HG03442 (cell line): Measurements from ENCODE around the gene UBASH3A.

Source experiments
- ATAC-seq: cut with Tn5 transposase; IDR thresholded peaks from one replicate; pipeline ENCODE4 v1.9.1; 2021; ENCODE audit warnings: mild to moderate bottlenecking, moderate library complexity; ENCODE audit not compliant: unreplicated experiment

Gene UBASH3A

GRCh38 chr21:42409366-42409765 lies 5.7 kb downstream of the UBASH3A start:
- ATAC-seq: no peak

DNA sequence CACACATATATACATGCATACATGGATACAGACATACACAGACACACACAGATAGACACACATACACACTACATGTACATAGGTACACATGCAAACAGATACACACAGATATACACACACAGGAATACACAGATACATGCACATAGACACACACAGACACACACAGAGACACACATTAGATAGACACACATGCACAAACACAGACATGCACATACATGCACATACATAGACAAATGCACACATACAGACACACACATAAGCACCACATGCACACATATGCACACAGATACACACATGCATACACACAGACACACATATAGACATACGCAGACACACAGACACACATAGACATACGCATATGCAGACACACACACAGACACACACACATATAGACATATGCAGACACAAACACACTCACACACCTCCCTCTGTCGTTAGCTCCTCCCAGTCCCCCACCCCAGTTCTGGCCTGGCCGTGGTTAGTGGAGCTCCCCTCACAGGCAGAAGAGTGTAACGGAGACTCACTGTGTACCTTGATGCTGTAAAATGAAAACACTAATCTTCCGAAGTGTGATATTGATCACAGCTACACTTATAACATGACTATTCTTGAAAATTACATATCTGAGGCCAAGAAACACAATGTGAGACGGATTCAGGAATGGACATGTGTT lies 7.6 kb downstream of the UBASH3A start:
- ATAC-seq: no peak

- no peak for ATAC-seq
Observed at GRCh38 chr21:42411891-42412635, 8.4 kb downstream of the UBASH3A start.

DNA sequence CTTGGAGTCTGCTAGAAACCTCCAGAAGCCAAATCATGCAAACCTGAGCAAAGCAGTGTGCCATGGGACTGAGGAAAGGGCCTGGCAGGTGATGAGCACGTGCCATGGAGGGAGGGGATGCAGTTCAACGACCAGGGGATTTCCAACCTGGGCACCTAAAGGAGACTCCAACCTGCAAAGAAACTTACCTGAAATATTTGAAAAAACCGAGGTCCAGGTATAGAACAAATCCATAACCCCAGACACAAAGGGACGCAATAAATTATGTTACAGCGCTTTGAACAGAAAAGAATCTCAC lies 8.9 kb downstream of the UBASH3A start:
- no peak for ATAC-seq

DNA sequence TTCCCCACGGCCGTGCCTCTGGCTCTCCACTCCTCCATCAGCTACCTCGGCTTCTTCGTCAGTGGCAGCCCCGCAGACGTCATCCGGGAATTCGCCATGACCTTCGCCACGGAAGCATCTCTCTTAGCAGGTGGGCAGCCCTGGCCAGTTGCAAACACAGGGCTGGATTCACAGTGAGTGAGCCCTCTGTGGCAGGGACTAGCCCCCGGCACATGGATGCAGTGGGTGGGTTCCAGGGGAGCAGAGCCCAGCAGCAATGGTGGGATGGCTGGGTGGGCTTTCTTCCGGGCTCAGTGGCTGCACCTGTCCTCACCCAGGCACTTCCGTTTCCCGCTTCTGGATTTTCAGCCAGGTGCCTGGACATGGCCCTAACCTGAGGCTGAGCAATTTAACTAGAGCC lies 9.4 kb downstream of the UBASH3A start:
- ATAC-seq: no peak

- no peak for ATAC-seq
Observed at GRCh38 chr21:42413500-42413899, 9.8 kb downstream of the UBASH3A start.

DNA sequence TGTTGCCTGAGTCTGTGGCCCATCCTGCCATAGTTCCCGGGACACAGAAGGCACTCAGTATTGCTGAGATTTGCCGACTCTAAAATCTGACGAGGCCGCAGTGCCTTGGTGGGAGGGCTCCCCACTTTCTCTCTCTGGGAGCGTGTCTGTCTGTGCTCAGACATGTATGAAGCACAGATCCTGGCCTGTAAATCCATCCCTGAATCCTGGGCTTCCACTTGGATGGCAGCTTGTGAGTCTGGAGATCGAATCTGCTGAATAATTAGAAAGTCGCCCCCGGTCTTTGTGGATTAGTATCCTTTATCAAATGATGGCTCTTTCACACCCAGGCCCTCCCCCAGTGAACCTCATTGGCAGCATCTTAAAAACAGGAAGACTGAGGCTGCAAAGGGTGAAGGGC lies 10.4 kb downstream of the UBASH3A start:
- ATAC-seq: no peak

DNA sequence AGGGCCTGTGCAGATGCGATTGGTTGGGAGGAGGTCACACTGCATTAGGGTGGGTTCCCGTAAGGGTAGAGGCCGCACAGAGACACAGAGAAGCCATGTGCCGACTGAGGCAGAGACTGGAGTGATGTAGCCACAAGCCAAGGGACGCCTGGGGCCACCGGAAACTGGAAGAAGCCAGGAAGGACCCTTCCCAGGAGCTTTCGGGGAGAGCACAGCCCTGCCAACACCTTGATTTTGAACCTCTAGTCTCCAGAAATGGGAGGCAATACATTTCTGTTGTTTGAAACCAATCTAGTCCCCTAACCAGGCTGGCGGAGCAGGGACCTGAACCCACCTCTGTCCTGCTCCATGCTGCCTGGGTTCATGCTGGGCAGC lies 10.8 kb downstream of the UBASH3A start:
- ATAC-seq: no peak

DNA sequence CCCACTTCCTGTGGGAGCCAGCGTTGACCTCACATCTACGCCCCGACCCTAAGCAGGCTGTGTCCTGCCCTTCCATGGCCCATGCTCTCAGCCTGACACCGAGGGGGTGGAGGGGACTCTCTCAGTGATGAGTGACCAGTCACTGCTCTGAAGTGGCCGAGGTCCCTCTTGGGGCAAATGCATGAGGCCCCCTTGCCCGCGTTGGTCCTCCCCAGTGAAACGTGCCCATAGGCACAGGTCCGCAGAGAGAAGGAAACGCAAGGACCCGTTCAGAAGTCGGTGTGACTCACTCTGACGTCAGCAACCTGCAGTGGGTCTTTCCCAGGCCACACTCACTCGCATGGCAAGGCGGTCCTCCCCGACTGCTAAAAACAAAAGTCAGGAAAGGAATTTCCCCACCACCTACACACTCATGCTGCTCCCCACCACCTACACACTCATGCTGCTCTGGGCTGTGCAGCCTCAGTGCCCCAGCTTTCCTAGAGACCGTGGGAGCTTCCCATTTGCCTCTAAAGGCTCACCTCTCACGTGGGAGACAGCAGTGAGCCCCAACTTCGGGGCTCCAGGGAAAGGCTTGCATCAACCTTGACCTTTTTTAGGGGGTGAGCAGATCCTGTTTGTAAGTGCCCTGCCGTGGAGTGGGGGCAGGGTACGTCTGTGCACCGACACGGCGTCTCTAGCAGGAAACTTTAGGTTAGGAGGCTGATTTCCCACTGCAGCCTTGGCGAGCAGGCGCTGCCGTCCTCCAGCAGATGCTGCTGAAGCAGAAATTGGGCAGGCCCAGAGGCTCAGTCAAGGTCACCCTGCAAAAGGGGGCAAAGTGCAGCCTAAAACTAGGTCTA lies 11.4 kb downstream of the UBASH3A start:
- peak; percentile 64 for ATAC-seq

DNA sequence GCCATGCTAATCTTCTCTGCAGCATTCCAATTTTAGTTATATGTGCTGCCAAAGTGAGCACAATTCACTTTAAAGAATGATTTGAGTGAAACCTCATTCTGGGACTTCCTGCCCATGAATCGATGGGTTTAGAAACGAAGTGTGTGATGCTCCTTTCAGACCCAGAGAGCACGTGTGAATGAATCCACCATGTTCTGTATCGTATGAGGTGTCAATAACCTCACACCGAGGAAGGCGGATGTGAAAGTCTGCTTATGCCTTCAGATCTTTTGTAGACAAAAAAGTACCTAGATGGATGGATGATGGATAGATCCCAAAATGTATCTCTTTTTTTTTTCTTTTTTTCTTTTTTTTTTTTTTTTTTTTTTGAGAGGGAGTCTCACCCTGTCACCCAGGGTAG lies 13.8 kb downstream of the UBASH3A start:
- ATAC-seq: no peak

- ATAC-seq: no peak
Observed at GRCh38 chr21:42418886-42419285, 15.2 kb downstream of the UBASH3A start.

DNA sequence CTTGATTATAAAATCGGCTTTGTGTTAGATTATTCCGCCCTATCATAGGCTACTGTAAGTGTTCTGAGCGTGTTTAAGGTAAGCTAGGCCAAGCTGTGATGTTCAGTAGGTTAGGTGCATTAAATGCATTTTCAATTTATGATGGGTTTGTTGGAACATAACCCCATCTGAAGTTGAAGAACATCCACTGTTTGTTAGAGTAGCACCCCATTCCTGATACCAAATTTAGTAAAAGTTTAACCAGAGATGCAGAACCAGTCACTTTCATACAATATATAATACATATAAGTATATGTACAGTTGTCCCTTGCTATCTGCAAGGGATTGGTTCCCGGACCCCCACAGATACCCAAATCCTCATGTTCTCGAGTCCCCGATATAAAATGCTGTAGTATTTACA lies 16.1 kb downstream of the UBASH3A start:
- ATAC-seq: no peak

- ATAC-seq: no peak
Observed at GRCh38 chr21:42421018-42421793, 17.5 kb downstream of the UBASH3A start.

DNA sequence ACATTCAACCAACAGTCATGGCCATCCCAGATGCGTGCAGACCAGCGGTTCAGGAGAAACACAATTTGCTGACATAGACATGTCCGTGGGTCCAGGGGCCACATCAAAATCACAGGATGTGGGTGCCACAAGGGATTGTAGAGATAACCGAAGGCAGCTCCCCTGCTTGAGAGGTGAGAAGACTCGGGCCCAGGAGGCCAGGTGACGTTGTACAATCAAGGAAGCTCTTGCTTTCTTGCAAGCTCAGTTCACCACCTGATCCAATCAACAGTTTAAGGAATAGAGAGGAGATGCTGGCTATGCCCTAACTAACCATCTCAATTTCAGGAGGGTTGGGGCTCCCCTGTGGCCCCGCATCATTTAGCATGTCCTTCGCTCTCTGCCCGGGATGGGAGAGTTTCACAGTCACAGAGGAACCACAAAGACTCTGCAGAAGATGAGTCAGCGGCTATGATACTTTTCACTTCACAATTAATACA lies 19.5 kb downstream of the UBASH3A start:
- ATAC-seq: no peak

DNA sequence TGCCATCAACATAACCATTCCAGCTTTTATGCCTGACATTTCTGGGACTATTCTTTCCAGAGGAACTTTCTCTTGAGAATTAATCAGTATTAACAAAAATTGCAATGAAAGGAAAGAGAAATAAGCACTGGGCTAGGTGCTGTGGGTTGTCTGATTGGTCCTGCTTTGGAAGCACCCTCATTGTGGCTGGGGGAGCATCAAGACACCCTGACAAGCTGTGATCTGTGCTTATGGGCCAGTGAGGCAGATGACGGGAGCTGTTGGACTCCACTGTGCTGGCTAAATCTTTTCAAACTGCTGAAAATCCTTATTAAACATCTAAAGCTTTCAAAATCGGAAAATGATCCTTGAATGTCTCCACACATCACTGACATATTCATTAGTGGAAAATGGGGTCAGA lies 20.0 kb downstream of the UBASH3A start:
- ATAC-seq: no peak

DNA sequence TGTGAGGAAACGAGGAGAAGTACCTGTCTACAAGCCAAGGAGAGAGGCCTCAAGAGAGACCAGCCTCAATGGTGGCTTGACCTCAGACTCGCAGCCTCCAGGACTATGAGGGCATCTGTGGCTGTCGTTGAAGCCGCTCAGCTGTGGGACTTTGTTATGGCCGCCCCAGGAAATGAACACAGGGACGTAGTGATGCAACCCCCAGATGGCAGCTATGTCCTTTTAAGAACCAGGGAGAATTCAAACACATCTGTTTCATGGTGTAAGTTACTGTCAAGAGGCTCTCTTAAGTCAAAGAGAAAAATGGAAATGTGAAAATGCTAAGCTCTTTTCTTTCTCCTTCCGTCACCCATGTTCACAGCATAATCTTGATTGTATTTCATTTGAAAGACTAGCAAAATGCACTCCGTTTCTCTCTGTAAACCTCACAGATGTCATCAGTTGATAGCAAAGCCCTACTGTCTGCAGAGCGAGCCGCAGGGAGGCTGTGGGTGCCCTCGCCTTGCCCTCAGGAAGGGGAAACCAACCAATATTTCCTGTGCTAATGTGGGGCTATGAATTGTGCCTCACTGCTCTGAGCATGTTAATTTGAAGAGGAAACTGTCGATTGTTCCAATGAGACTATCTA lies 21.3 kb downstream of the UBASH3A start:
- peak; percentile 42 for ATAC-seq

GRCh38 chr21:42425591-42425990 lies 21.9 kb downstream of the UBASH3A start:
- peak; percentile 25 for ATAC-seq

DNA sequence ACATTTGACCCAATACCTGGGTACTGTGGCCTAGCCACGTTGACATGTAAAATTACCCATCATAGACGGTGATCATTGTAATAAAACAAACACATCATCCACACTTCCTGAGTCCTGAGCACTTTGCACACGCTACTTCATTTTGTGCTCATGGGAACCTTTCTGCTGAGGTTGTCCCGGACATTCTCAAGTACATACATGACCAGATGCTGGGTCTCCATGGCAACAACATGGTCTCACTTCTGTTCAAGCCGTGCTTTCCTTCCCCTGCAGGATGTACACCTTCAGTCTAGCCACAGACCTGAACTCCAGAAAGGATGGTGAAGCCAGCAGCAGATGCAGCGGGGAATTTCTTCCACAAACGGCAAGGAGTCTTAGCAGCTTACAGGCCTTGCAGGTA lies 22.7 kb downstream of the UBASH3A start:
- no peak for ATAC-seq

DNA sequence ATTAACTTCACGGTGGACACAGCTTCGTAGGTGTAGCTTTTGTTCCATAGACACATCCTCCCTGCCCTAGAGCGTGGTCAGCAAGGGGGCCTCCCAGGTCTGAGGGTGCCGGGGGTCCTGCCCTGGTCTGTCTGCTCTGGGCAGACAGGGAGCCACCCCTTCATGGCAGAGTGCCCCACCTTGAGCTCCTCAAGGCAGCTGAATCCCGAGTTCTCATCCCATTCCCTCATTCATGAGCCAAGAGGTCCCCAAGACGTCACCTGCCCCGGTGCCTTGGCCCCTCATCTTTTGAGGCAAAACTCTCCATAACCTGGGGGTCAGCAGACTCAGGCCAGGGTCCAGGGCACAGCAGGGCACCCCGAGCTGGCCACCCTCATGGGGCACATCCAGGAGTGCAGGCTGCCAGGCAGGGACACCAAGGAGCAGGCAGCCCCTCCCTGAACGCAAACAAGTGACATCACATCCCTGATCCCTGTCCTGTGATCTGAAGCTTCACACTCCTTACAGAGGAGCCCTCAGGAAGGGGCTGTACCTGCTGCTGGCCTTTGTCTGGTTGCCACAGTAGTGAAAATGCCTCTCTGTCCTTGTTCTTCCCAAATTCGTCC lies 23.3 kb downstream of the UBASH3A start:
- no peak for ATAC-seq

GRCh38 chr21:42427809-42428419 lies 24.2 kb downstream of the UBASH3A start:
- no peak for ATAC-seq
